ENCODE measurements around the gene TMEM63A. TPM values are rescaled to one million over a fixed set of nuclear protein-coding genes. Genes with fewer than 3 reads are reported as not detected.

Gene TMEM63A
- total and polyA plus RNA-seq, 11 donors: 13.7 to 42.7 (median 25.3) TPM

DNA sequence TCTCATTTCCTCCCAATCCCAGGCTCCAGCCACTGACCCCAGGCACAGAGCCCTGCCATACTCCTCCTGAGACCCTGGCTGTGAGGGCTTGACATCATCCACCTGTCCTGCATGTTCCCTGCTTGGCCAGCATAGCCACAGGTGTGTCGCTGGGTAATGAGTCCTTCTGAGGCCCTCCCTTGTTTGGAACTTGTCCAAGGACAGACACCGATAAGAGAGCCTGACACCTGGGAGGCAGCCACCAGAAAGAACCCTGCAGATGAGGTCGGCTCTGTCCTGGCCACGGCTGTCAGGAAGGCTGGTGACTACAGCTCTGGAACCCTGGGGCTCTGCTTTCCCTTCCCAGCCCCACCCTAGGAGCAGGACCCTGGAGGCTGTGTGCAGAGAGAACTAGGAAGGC, 34.6 kb downstream of the TMEM63A start:
- 30 to 68% (median 45%) methylated on average over 3 to 4 of the region's 4 CpGs for WGBS, 4 donors
- no peak for DNase-seq

DNA sequence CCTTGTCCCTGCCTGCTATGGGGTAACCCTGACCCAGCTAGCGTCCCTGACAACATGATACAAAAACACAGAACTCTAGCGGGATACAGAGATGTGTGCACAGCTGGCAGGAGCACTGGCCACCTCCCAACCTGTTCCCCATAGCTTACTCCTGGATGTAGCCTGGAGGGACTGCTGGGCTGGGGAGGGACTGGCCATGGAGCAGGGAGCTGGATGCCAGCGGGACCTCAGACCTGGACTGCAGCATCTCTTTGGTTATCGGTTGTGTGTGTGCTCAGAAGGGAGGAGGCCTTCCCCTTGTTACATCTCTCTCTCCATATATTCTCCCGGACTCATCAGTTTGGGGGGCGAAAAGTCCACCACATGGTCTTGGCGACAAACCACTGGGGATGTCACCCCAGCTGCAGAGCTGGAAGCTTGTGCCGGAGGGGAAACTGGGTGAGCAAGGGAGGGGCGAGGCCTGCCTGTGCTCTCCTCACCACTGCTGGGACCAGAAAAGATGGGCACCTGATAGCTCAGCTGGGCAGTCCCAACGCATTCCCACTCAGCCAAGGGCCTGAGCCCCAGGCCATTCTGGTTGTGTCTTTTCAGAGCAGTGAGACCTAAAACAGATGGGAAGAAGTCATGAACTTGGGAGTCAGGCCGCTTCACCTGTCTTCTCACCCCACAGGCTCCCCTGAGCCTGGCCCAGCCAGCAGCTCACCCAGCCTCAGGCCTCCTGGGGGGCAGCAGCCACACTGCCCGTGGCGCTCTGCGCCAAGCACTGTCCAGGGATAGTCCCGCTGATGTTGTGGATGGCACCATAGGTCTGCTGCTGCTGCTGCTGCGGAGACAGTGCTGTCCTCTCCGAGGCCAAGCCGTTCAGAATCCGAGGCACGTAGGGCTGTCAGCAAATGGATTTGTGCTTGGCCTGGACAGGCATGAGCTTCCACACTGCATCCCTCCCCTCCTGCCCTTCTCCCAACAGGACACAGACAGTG, 35.6 kb downstream of the TMEM63A start:
- H3K9me3 ChIP-seq: no peaks in the 10 kb centered on the region
- 85 to 89% (median 88%) methylated on average over 9 to 20 of the region's 20 CpGs for WGBS, 4 donors
- TF ChIP-seq, protein P1, sequence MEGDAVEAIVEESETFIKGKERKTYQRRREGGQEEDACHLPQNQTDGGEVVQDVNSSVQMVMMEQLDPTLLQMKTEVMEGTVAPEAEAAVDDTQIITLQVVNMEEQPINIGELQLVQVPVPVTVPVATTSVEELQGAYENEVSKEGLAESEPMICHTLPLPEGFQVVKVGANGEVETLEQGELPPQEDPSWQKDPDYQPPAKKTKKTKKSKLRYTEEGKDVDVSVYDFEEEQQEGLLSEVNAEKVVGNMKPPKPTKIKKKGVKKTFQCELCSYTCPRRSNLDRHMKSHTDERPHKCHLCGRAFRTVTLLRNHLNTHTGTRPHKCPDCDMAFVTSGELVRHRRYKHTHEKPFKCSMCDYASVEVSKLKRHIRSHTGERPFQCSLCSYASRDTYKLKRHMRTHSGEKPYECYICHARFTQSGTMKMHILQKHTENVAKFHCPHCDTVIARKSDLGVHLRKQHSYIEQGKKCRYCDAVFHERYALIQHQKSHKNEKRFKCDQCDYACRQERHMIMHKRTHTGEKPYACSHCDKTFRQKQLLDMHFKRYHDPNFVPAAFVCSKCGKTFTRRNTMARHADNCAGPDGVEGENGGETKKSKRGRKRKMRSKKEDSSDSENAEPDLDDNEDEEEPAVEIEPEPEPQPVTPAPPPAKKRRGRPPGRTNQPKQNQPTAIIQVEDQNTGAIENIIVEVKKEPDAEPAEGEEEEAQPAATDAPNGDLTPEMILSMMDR (IDR thresholded peaks at IDR 0.05): no peak
- TF ChIP-seq POLR2A (IDR thresholded peaks at IDR 0.05): no peak
- H3K27ac ChIP-seq: peak overlapping the region in 1 of 12 donors; percentile 9
- no peak overlapping the region for H3K4me3 ChIP-seq
- H3K36me3 ChIP-seq: peaks cover 0 to 88% (median 68%) of the 10 kb centered on the region in 9 donors
- H3K27me3 ChIP-seq: no peaks in the 10 kb centered on the region
- H3K4me1 ChIP-seq: peaks cover 0 to 33% (median 16%) of the 10 kb centered on the region in 12 donors
- no peak for DNase-seq
- ATAC-seq: no peak
- intact Hi-C loops (cut with DNase I): loop anchor here in 9 of 10 donors (1.0 to 10.0 kb wide), 8 partner anchors 34 to 372 kb away; partner anchors contain the start of genes SRP9 (in 5 of the 9) and EPHX1 (in 4 of the 9)

More for the DNA sequence above, 34.6 kb downstream of the TMEM63A start:
- intact Hi-C loops (cut with DNase I): loop anchor here in 9 of 10 donors (1.0 to 10.0 kb wide), 8 partner anchors 35 to 373 kb away; partner anchors contain the start of genes SRP9 (in 5 of the 9) and EPHX1 (in 4 of the 9)
- H3K27ac ChIP-seq: peak overlapping the region in 3 of 12 donors; percentile 5 to 46 (median 37)
- no peak for ATAC-seq
- TF ChIP-seq, protein P1 (IDR thresholded peaks at IDR 0.05): no peak
- TF ChIP-seq POLR2A (IDR thresholded peaks at IDR 0.05): no peak
- H3K9me3 ChIP-seq: no peaks in the 10 kb centered on the region
- H3K4me1 ChIP-seq: peaks cover 0 to 38% (median 16%) of the 10 kb centered on the region in 12 donors
- peaks cover 0 to 88% (median 68%) of the 10 kb centered on the region in 9 donors for H3K36me3 ChIP-seq
- no peak overlapping the region for H3K4me3 ChIP-seq
- H3K27me3 ChIP-seq: no peaks in the 10 kb centered on the region

DNA sequence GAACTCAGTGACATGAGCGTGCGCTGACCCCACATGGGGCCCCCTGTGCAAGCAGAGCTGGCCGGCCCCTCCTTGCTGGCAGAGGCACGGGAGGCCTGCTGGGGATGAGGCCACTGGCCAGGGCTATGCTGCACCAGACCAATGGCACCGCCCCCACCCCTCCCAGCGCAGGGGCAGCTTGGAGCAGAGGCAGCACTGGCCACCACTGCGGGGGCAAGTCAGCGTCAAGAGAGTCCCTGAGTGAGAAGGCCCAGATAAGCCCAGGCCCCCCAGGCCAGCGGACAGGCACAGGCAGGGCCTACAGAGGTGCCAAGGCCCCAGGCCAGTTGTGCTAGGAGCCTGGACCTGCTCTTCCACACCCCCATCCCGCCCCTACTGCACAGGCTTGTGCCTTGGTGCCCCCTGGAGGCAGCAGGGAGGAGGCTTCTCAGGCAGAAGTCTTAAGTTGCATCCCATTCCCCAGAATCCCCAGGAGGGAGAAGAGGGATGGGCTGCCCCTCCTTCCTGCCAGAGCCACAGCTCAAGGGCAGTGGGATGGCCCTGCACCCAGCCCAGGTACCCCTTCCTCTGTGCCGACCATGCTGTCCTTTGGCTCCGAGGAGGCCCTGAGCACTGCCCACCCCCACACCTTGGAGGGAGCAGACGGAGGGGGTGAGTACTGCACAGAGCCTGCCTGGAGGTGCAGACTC, 36.5 kb downstream of the TMEM63A start:
- TF ChIP-seq POLR2A (IDR thresholded peaks at IDR 0.05): no peak
- TF ChIP-seq, protein P1 (IDR thresholded peaks at IDR 0.05): peak; percentile 56 to 87 (median 74)
- Histone ChIP-seq H3K4me1 (peaks cover 0 to 30% (median 16%) of the 10 kb centered on the region in 12 donors), H3K9me3 (no peaks in the 10 kb centered on the region), H3K27ac (peak overlapping the region in 6 of 12 donors; percentile 6 to 71 (median 17)), H3K36me3 (peaks cover 0 to 87% (median 71%) of the 10 kb centered on the region in 9 donors), H3K4me3 (no peak overlapping the region), H3K27me3 (no peaks in the 10 kb centered on the region)
- peak; percentile 77 to 87 (median 82) for DNase-seq
- intact Hi-C loops (cut with DNase I): loop anchor here in 9 of 10 donors (2.0 to 10.0 kb wide), 8 partner anchors 33 to 371 kb away; partner anchors contain the start of genes SRP9 (in 5 of the 9) and EPHX1 (in 4 of the 9)
- WGBS, 4 donors: 59 to 69% (median 64%) methylated on average over 7 to 13 of the region's 13 CpGs; no CpG with 5 or more reads in 1 of the 4 donors
- ATAC-seq: peak; percentile 66 to 83 (median 82)

Data from heart left ventricle (tissue), 16 donors.